Measurements from ENCODE around the gene RPS6KA2. TPM values are rescaled to one million over a fixed set of nuclear protein-coding genes. Genes with fewer than 3 reads are reported as not detected.

The RPS6KA2 gene
- total RNA-seq, 1 experiment from 2014 or later: 4.1 TPM

- H3K27ac ChIP-seq (ENCODE audit: low read length): no peak overlapping the region
- no peaks in the 10 kb centered on the region for H3K36me3 ChIP-seq (ENCODE audit: control insufficient read depth, insufficient read depth, low read length)
- DNase-seq (ENCODE audit: low read depth, low spot score) (no peak), ATAC-seq (no peak)
- H3K4me3 ChIP-seq (ENCODE audit: low read depth in 2 of 2, low read length in 2 of 2): no peak overlapping the region
- no TSS peak for BruUV-seq (replicated peaks)
- intact Hi-C loops (cut with micrococcal nuclease; ENCODE audit: unreplicated experiment) (no loop called here), in situ Hi-C loops (cut with HindIII; ENCODE audit: low pct_unique_long_range_greater_than_20kb, low sequenced_read_pairs) (no loop called here)
- TF ChIP-seq CTCF (IDR thresholded peaks at IDR 0.05) (no peak), REST (IDR thresholded peaks at IDR 0.05; ENCODE audit: insufficient read depth in 1 of 2, low read depth in 2 of 2, low read length in 1 of 2) (no peak), TCF7L2 (IDR thresholded peaks at IDR 0.05; ENCODE audit: low read depth, low read length) (no peak), POLR2AphosphoS5 (IDR thresholded peaks at IDR 0.05; ENCODE audit: low read depth, low read length) (no peak)
- ChIA-PET CTCF (no interaction called here), POLR2A (no interaction called here)
- no peaks in the 10 kb centered on the region for H3K9me3 ChIP-seq (ENCODE audit: control insufficient read depth, insufficient read depth, low read depth, low read length)
- H3K27me3 ChIP-seq (ENCODE audit: control insufficient read depth, insufficient read depth, low read length): peaks cover 14% of the 10 kb centered on the region
- H3K4me1 ChIP-seq (ENCODE audit: control insufficient read depth, insufficient read depth, low read length): no peaks in the 10 kb centered on the region
Measured at GRCh38 chr6:166633732-166634535, 6.9 kb upstream of the RPS6KA2 start.

GRCh38 chr6:166632731-166633130 lies 5.7 kb upstream of the RPS6KA2 start:
- no TSS peak for BruUV-seq (replicated peaks)
- peaks cover 23% of the 10 kb centered on the region for H3K27me3 ChIP-seq (ENCODE audit: control insufficient read depth, insufficient read depth, low read length)
- intact Hi-C loops (cut with micrococcal nuclease; ENCODE audit: unreplicated experiment): no loop called here
- H3K9me3 ChIP-seq (ENCODE audit: control insufficient read depth, insufficient read depth, low read depth, low read length): no peaks in the 10 kb centered on the region
- peaks cover 5% of the 10 kb centered on the region for H3K4me1 ChIP-seq (ENCODE audit: control insufficient read depth, insufficient read depth, low read length)
- in situ Hi-C loops (cut with HindIII; ENCODE audit: low pct_unique_long_range_greater_than_20kb, low sequenced_read_pairs): no loop called here
- no peak overlapping the region for H3K4me3 ChIP-seq (ENCODE audit: low read depth in 2 of 2, low read length in 2 of 2)
- POLR2A ChIA-PET: no interaction called here
- TF ChIP-seq TCF7L2 (IDR thresholded peaks at IDR 0.05; ENCODE audit: low read depth, low read length): no peak
- TF ChIP-seq SIN3A (IDR thresholded peaks at IDR 0.05; ENCODE audit: borderline replicate concordance, insufficient read depth, low read depth, low read length): no peak
- no peak for TF ChIP-seq REST (IDR thresholded peaks at IDR 0.05; ENCODE audit: insufficient read depth in 1 of 2, low read depth in 2 of 2, low read length in 1 of 2)
- no peak for TF ChIP-seq POLR2AphosphoS5 (IDR thresholded peaks at IDR 0.05; ENCODE audit: low read depth, low read length)
- TF ChIP-seq CTCF (IDR thresholded peaks at IDR 0.05): no peak
- H3K27ac ChIP-seq (ENCODE audit: low read length): no peak overlapping the region
- no peak for ATAC-seq
- H3K36me3 ChIP-seq (ENCODE audit: control insufficient read depth, insufficient read depth, low read length): no peaks in the 10 kb centered on the region
- CTCF ChIA-PET: no interaction called here
- DNase-seq (ENCODE audit: low read depth, low spot score): no peak

All from Panc1 (cell line).